Suprapubic skin (tissue), 4 donors: ENCODE measurements around the gene SOAT1. TPM values are rescaled to one million over a fixed set of nuclear protein-coding genes. Genes with fewer than 3 reads are reported as not detected.

Experiments used
- DNase-seq, 2 donors: peaks; one replicate each; pipeline ENCODE4 v3.0.0-alpha.2; 2019; ENCODE audit warnings: low spot score in 2 of 2
- H3K27ac ChIP-seq: fragments of 200-600 bp; sonication (generic); one replicate; pipeline ENCODE4 v1.5.1; 2019
- H3K27me3 ChIP-seq: fragments of 200-600 bp; sonication (generic); one replicate; pipeline ENCODE4 v1.5.1; 2019
- H3K36me3 ChIP-seq: fragments of 200-600 bp; sonication (generic); one replicate; pipeline ENCODE4 v1.5.1; 2019
- H3K4me1 ChIP-seq: fragments of 200-600 bp; sonication (generic); one replicate; pipeline ENCODE4 v1.5.1; 2019
- H3K4me3 ChIP-seq: fragments of 200-600 bp; sonication (generic); one replicate; pipeline ENCODE4 v1.5.1; 2019; ENCODE audit warnings: mild to moderate bottlenecking
- H3K9me3 ChIP-seq: fragments of 200-600 bp; sonication (generic); one replicate; pipeline ENCODE4 v1.5.1; 2019
- EP300 ChIP-seq: sonication (generic); formaldehyde crosslinking; IDR thresholded peaks from one replicate; pipeline ENCODE4 v1.6.1; 2017; ENCODE audit warnings: antibody characterized with exemption
- POLR2A ChIP-seq, 2 donors: fragments of 450-650 bp; IDR thresholded peaks; one replicate each; pipeline ENCODE4 v1.6.1; 2017; ENCODE audit warnings: antibody characterized with exemption in 2 of 2, mild to moderate bottlenecking in 2 of 2, moderate library complexity in 2 of 2
- POLR2AphosphoS5 ChIP-seq, 3 donors: sonication (generic); formaldehyde crosslinking; IDR thresholded peaks; one replicate each; pipeline ENCODE4 v1.6.1; 2017; ENCODE audit warnings: antibody characterized with exemption in 3 of 3
- whole genome bisulfite sequencing: methylation state at CpG from one replicate; pipeline ENCODE4 v1.1.5; 2018; 5-methylcytosine and 5-hydroxymethylcytosine counted together
- total RNA-seq, 4 donors: library from RNA; depleted of rRNA; stranded (reverse); fragments of >200 nt; gene quantifications; one replicate each; pipeline ENCODE4 v1.1.0, GENCODE V29; 2016
- TF ChIP-seq, protein P1 (sequence below), 2 donors: fragments of 200-600 bp in 1 of 2; fragments of 450-650 bp in 1 of 2; sonication (generic) in 1 of 2; IDR thresholded peaks; one replicate each; pipeline ENCODE4 v1.5.1; 2016 to 2019; ENCODE audit warnings: antibody characterized with exemption in 2 of 2, mild to moderate bottlenecking in 1 of 2, moderate library complexity in 1 of 2

The SOAT1 gene
- total RNA-seq, 4 donors from 2014 or later, result 13.7 to 39.9 (median 23.1) TPM

DNA sequence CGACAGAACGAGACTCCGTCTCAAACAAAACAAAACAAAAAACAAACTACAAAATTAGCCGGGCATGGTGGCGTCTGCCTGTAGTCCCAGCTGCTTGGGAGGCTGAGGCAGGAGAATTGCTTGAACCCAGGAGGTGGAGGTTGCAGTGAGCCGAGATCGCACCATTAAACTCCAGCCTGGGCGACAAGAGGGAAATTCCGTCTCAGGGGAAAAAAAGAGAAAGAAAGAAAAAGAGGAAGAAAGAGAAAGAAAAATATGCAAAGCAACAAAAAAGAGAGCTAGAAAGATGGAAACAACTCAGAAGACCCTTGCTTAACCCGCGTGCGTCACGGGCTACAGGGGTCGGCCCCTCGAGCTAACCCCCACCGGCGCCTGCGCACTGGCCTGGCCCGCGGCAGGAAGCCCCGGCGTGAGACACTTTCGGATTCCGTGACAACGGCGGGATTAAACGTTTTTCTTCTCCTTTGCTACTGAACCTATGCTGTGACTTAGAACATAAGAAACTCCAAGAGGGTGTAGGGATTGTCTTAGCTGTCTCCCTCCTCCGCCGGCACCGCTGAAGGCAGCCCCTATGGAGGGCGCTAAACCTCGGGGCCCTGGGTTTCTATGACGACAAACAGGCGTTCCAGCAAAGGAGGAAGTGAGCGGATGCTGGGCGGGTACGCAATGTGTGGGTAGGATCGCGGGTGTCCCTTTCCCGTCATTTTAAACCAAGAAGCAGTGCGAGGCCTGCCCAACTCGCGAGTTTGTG lies 71.9 kb downstream of the SOAT1 start, which contains the start of gene AXDND1:
AXDND1 (plus strand) TSS at position 630 of the 751 bp plus-strand sequence. CDS start 539 bp downstream, outside the sequence.
- Histone ChIP-seq H3K4me3 (peak within 1 kb of the TSS; percentile 79), H3K27ac (peak within 1 kb of the TSS; percentile 92), H3K9me3 (no peaks in the 10 kb centered on the region), H3K4me1 (peaks cover 8% of the 10 kb centered on the region), H3K36me3 (no peaks in the 10 kb centered on the region), H3K27me3 (no peaks in the 10 kb centered on the region)
- TF ChIP-seq, protein P1, sequence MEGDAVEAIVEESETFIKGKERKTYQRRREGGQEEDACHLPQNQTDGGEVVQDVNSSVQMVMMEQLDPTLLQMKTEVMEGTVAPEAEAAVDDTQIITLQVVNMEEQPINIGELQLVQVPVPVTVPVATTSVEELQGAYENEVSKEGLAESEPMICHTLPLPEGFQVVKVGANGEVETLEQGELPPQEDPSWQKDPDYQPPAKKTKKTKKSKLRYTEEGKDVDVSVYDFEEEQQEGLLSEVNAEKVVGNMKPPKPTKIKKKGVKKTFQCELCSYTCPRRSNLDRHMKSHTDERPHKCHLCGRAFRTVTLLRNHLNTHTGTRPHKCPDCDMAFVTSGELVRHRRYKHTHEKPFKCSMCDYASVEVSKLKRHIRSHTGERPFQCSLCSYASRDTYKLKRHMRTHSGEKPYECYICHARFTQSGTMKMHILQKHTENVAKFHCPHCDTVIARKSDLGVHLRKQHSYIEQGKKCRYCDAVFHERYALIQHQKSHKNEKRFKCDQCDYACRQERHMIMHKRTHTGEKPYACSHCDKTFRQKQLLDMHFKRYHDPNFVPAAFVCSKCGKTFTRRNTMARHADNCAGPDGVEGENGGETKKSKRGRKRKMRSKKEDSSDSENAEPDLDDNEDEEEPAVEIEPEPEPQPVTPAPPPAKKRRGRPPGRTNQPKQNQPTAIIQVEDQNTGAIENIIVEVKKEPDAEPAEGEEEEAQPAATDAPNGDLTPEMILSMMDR (IDR thresholded peaks at IDR 0.05), result no peak
- TF ChIP-seq EP300 (no peak), POLR2AphosphoS5 (IDR thresholded peaks at IDR 0.05) (peak in 1 of 3 donors; percentile 19), POLR2A (IDR thresholded peaks at IDR 0.05) (peak in 1 of 2 donors; percentile 13)
- 8% methylated on average over 42 of the region's 43 CpGs for WGBS
- peak; percentile 92 to 94 for DNase-seq

DNA sequence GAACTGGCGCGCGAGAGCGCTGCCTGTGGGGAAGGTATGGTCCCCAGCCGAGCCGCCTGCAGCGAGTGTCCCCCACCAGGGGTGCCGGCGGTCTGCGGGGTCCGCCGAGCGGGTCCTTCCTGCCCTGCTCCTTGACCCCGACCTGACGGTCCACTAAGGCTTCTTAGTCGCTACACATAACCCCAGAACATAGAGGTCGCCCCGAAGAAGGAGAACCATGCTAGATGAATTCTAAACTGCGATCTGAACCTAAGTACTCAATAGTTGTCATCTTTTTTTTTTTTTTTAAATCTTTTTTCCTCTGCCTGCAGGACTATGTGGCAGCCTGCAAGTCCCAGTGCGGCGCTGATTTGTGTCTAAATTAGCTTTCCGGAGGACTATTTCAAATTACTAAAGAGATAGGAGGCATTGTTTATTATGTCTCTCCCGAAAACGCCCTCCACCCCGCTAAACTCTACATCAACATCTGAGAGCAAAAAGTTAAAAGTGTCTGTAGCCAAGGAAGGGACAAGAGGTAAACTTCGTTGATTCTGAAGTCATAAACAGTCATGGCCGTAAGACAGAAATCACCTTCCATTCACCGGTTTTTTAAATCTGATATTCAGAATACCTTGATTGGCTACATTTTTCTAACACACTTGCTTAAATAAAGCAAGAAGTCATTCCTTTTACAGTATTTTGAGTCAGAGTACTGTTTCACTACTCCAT lies 72.7 kb downstream of the SOAT1 start:
- Histone ChIP-seq H3K27ac (peak overlapping the region; percentile 92), H3K27me3 (no peaks in the 10 kb centered on the region), H3K36me3 (no peaks in the 10 kb centered on the region), H3K9me3 (no peaks in the 10 kb centered on the region), H3K4me3 (peak overlapping the region; percentile 79), H3K4me1 (peaks cover 8% of the 10 kb centered on the region)
- TF ChIP-seq EP300, result no peak
- 4% methylated on average over 28 of the region's 28 CpGs for WGBS
- no peak for DNase-seq

DNA sequence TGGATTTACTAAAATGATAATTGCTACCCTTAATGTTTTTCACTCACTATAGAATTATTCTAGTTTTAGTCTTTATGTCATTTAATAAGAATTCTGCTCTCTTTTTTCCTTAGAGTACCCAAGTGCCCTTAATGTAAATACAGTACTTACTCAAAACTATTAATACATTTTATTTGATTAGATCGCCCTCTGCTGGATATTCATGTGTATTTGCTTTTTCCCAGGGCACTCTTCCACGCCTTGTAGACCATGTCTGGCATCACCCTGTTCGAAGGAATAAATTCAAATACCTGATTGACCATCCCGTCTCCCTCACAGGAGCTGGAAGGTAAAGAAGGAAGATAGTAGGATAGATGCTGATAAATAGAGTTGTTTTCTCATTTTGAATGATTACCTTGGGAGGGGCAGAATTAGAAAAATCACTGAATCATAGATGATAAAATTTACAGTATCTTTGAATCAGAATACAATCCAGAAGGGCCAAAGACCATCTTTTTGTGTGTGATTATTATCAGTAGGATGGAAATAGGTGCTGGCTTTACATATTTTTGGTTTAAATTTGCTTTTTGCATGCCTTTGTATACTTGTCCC lies 76.2 kb downstream of the SOAT1 start:
- Histone ChIP-seq H3K4me1 (peaks cover 8% of the 10 kb centered on the region), H3K27me3 (no peaks in the 10 kb centered on the region), H3K4me3 (no peak overlapping the region), H3K27ac (no peak overlapping the region), H3K9me3 (no peaks in the 10 kb centered on the region), H3K36me3 (no peaks in the 10 kb centered on the region)
- DNase-seq, result no peak
- WGBS, result 2% methylated on average over 4 of the region's 4 CpGs
- TF ChIP-seq POLR2A (IDR thresholded peaks at IDR 0.05), result no peak
- TF ChIP-seq, protein P1 (IDR thresholded peaks at IDR 0.05), result peak; percentile 36 to 55

DNA sequence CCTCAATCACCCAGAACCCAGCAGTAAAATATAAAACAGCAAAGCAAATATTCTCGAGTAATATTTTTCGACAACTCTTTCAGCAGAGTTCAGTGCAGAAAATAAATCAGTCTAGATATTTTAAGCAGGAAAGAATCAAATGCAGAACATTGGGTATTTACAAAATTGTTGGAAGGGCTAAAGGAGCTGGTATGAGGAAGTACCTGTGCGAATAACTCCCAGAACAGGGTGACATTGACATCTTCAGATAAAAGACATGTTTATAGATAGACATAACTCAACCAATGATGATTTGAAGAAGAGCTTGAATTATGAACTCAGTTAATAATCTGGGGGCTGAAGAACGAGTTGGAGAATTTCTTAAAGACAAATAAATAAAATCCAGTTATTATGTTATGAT lies 78.6 kb downstream of the SOAT1 start:
- Histone ChIP-seq H3K4me3 (no peak overlapping the region), H3K4me1 (no peaks in the 10 kb centered on the region), H3K27ac (no peak overlapping the region), H3K27me3 (no peaks in the 10 kb centered on the region), H3K9me3 (no peaks in the 10 kb centered on the region), H3K36me3 (no peaks in the 10 kb centered on the region)
- no peak for DNase-seq
- TF ChIP-seq POLR2AphosphoS5 (IDR thresholded peaks at IDR 0.05) (no peak), POLR2A (IDR thresholded peaks at IDR 0.05) (no peak), EP300 (no peak)
- TF ChIP-seq, protein P1 (IDR thresholded peaks at IDR 0.05), result no peak
- WGBS, result 74% methylated on average over 4 of the region's 4 CpGs

DNA sequence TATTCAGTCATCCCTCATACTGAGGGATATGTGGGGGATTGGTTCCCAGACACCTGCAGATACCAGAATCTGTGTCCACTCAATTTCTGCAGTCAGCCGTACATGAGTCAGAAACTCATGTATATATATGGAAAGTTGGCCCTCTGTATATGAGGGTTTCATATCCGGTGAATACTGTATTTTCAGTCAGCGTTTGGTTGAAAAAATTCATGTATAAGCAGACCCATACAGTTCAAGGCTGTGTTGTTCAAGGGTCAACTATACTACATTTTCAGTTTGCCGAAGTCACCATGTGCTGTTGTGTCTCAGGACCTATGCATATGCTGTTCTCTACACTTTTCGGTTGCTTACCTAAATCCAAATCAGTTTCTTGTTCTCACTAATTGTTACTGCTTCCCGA lies 82.6 kb downstream of the SOAT1 start:
- TF ChIP-seq, protein P1 (IDR thresholded peaks at IDR 0.05), result no peak
- 91% methylated on average over 6 of the region's 6 CpGs for WGBS

More for the DNA sequence above, 82.6 kb downstream of the SOAT1 start:
- H3K9me3 ChIP-seq, result no peaks in the 10 kb centered on the region
- no peaks in the 10 kb centered on the region for H3K27me3 ChIP-seq
- no peaks in the 10 kb centered on the region for H3K4me1 ChIP-seq
- DNase-seq, result no peak
- H3K4me3 ChIP-seq, result no peak overlapping the region
- H3K27ac ChIP-seq, result no peak overlapping the region
- H3K36me3 ChIP-seq, result no peaks in the 10 kb centered on the region
